Inflammatory macrophage treated with lipopolysaccharide for 4 hours (primary cell): ENCODE data around the gene CYP2B6.
"Not testable (repeated sequence)": the region's sequence is repeated elsewhere in the genome, so short reads cannot be mapped to it uniquely, and the experiment has no call there.

Experiments used
- DNase-seq: peaks from one replicate; pipeline ENCODE4 v3.0.0-alpha.2; 2020

CYP2B6 gene

GRCh38 chr19:40981591-40981990 lies 9.5 kb upstream of the CYP2B6 start:
- peak; percentile 80 for DNase-seq

- peak; percentile 63 for DNase-seq
Measured at GRCh38 chr19:40982594-40983101, 8.4 kb upstream of the CYP2B6 start.

- no peak for DNase-seq
Measured at GRCh38 chr19:40989453-40989852, 1.6 kb upstream of the CYP2B6 start.

- no peak for DNase-seq
Measured at GRCh38 chr19:40995355-40995754, 4.3 kb downstream of the CYP2B6 start.

GRCh38 chr19:40999018-40999417 lies 7.9 kb downstream of the CYP2B6 start:
- DNase-seq = not testable (repeated sequence)

- no peak for DNase-seq
Measured at GRCh38 chr19:41000310-41000737, 9.2 kb downstream of the CYP2B6 start.

DNA sequence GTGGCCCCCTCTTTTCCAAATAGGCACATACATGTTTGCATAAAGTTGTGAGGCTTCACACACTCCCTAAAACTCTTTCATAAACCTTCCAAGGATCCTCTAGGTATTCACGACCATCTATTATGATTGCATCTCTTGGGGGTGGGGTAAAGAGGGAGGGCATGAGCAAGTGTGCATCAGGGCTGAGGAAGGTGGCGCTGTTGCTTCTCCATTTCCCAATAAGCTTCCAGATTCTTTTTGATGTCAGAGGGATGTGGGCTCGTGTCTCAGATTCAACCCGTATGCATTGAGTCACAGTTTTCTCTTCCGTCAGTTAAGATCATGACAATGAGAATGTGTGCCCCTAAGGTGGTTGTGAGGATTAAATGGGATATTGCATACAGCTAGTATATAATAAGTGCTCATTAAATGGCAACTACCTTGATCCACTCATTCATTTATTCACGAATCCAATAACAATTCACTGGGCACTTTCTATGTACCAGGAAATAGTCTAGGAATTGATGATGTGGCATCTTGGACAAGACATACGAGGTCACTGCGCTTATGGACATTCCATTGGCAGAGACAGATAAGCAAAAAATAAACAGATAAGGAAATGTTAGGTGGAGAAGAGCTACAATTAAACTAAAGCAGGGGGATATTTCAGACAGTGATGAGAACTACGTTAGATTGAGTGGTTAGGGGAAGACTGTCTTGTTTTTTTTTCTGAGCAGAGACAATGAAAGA lies 10.3 kb downstream of the CYP2B6 start:
- DNase-seq = no peak

DNA sequence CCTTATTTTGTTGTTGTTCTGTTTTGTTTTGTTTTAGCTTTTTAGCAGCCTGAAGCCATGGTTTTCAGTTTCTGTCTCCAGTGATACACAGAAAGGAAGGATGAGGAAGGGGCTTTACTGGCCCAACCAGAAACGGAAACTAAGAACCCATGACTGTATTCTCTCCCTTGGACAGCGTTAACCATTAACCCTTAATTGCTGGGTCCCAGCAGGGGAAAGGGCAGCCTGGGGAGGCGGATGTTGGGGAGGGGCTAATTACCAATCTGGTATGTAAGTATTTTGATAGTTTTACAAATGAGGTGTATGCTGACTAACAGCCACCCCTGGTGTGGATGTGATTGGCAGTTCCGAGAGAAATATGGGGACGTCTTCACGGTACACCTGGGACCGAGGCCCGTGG lies 12.6 kb downstream of the CYP2B6 start:
- not testable (repeated sequence) for DNase-seq

DNA sequence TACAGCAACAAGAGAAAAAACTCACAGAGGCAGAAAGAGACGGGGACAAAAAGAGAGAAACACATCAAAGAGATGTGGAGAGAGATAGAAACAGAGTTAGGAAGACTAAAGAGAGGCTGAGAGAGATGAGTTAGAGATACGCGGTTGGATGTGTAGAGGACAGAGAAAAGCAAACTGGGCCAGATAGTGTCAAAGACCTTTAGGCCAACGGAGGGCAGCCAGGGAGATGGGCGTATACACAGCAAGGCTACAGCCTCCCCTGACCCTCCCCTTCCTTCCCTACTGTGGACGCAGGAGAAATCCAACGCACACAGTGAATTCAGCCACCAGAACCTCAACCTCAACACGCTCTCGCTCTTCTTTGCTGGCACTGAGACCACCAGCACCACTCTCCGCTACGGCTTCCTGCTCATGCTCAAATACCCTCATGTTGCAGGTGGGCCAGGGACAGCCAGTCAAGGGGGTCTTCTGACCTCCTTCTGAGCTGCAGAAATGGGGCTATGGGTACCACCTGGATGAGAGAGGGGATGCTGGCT lies 18.7 kb downstream of the CYP2B6 start:
- no peak for DNase-seq

DNA sequence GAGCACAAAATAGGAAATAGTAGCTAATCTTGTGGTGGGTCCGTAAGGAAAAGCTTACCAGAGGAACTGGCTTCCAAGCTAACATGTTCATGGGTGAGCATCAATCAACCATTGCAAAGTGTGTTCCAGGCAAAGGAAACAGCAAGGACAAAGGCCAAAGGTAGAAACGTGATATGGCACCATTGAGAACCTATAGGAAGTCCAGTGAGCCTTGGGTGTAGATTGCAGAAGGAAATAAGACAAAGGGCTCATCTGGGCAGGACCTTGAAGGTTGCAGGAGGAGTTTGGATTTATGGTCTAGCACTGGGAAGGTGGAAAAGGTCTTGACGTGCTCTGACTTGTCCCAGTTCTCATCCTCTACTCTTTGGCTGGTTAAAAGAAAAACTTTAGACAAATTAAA lies 22.3 kb downstream of the CYP2B6 start:
- DNase-seq = no peak

DNA sequence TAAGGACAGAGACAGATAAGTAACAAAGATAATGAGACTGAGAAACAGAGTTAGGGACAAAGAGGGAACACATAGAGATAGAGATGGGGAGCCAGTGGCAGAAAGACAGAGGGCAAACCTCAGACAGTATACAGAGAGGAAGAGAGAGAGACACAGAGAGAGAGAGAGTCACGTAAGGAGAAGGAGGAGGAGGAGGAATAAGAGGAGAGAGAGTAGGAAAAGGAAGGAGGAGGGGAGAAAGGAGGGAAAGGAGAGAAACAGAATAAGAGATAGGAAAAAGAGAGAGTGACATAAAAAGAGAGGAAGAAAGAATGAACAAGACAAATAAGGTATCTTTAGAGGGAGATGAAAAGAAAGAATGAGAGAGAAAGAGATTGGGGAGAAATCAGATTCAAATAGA lies 23.6 kb downstream of the CYP2B6 start:
- DNase-seq = no peak

GRCh38 chr19:41016488-41017071 lies 25.5 kb downstream of the CYP2B6 start:
- no peak for DNase-seq

GRCh38 chr19:41018736-41019290 lies 27.7 kb downstream of the CYP2B6 start:
- no peak for DNase-seq

- no peak for DNase-seq
Measured at GRCh38 chr19:41019346-41019745, 28.3 kb downstream of the CYP2B6 start.

DNA sequence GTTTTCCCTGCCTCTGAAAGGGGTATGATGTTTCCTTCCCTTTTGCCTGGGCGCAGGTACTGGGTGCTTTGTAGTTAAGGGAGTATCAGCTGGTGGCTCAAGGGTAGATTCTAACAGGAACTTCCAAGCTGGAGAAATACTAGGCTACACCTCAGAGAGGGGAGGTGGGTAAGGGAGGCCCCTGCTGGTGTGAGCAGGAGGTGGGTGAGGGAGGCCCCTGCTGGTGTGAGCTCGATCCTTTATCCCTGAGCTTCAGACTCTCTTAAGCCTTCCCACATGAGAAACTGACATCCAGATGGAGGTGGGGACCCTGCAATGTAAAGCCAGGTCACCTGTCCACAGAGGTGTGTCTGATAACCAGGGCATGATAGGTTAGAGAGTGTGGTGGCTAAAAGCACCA lies 32.1 kb downstream of the CYP2B6 start:
- no peak for DNase-seq

GRCh38 chr19:41025411-41025810 lies 34.3 kb downstream of the CYP2B6 start:
- no peak for DNase-seq

- DNase-seq = no peak
Measured at GRCh38 chr19:41025871-41026270, 34.8 kb downstream of the CYP2B6 start.

DNA sequence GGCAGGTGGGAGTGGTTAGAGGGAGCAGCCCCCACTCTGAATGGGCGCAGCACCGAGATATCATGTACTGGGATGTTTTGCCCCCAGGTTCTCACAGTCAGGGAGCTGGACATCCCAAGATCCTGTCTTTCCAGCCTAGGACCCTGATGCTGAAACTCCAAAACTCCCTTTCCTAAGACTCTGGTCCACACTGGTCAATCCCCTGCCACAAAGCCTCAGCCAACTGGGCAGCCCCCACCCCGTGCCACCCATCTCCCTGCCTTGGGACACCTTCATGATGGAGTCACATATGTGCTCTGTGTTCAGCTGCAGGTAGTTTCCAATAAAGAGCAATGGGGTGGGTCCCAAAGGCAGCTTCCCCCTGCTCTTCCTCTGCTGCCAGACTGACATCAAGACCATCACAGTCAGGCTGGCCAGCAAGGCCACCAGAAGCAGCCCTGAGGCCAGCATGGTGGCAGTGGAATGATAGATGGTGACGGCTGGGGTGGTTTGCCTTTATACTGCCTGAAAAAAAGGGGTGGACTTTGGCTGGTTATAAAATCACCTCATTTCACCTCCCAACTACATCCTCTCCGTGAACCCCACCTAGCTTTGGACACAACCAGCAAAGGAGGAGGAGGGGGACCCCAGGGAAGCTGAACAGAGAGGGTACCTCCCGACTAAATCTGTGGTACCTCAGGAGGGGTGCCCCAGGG lies 36.3 kb downstream of the CYP2B6 start:
- DNase-seq = no peak

DNA sequence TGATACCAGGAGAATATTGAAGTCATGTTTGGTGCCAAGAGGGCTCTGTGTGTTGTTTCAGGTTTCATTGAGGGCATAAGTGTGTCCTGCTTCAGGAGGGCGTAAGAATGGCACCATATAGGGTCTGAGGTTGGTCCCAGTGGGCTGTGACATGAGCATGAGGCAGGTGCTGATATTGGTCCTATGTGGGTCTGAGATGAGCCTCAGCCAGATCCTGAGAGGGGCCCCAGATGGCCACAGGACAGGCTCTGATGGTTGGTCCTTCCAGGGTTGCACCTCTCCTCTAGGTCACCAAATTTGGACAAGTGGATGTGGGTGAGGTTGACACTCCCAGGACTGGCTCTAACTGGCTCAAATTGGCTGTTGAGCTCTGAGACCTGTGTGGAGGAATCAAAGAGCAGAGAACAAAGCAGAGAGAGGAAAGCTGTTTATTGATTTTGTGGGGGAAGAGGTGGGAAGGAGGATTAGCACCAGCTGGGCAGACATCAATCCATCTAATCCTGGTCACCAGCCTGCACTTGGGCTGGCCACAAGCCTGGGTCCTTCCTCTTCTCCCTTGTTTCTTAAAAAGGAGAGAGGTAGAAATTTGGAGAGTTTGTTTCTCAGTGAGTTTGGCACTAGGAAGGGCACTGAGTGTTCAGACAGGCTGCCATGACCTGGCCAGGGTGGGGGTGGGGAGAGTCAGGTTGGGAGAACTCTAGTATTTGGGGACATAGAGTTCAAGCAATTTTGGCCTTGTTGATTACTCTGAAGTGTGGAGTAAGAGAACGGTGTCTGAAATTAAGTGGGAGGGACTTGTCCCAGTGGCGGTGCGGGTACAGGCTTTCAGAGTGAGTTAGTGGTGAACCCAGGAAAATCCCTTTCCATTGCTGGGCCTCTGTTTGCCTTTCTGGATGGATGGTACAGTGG lies 38.7 kb downstream of the CYP2B6 start:
- DNase-seq = no peak

- no peak for DNase-seq
Measured at GRCh38 chr19:41030651-41031050, 39.6 kb downstream of the CYP2B6 start.

GRCh38 chr19:41031916-41032315 lies 40.8 kb downstream of the CYP2B6 start:
- no peak for DNase-seq

- not testable (repeated sequence) for DNase-seq
Measured at GRCh38 chr19:41033324-41033723, 42.2 kb downstream of the CYP2B6 start.
